ENCODE results near the gene ARV1.

ARV1 gene

DNA sequence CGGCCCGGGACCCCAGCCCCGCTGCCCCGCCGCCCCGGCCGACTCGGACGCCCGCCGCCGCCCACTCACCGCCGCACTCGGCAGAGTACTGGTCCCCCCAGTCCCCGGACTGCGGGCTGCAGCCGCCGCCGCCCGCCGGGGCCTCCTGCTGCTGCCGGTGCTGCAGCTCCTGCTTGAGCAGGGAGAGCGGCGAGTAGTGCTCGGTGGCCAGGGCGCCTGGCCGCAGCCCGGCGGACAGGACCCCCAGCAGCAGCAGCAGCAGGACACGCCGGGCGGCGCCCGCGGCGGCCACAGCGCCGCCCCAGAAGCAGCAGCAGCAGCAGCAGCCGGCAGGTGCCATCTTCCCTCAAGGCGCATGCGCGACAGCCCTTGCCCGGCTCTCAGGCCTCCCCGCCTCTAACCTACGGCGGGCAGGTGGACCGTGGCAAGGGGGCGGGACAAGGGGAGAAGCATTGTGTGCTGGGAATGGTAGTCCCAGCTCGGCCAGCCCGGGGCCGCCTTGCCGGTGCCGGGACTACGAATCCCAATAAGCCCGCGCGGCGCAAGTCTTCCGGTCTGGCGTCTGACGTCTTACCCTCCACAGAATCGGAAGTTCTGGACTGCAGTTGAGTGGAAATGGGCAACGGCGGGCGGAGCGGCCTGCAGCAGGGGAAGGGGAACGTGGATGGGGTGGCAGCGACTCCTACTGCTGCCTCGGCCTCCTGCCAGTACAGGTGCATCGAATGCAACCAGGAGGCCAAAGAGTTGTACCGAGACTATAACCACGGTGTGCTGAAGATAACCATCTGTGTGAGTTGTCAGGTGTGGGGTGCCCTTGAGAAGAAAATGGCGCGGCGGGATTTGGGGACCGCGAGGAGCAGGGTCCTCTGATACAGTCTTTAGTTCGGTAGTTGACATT, at the start of gene ARV1, which contains the start of gene TTC13:
TSS of gene ARV1 (plus strand) at position 604 of the 898 bp plus-strand sequence. CDS start at position 616, 12 bp downstream.
TSS of gene TTC13 (minus strand) at position 371 of the 898 bp plus-strand sequence. CDS start at position 340, 31 bp downstream.
- ATAC-seq = peak; percentile 99
- DNase-seq = peak; percentile 97

DNA sequence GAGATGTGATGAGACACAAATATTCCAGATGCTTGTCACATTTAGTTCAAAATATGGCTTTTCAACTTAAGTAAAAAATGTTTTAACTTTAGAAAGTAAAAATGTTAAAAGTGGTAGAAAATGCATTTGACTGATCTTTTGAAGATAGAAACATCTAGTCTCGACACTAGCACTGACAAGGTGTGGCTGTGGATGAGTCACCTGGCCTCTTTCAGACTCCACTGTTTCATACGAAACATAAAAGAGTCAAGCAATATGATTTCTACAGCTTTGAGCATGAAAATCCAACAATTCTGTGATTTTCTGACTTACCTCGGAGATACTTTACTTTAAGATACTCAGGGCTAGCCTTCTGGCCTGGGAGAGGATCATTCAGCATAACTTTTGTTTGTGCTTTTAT, 47.9 kb upstream of the ARV1 start:
- DNase-seq (no peak), ATAC-seq (no peak)

DNA sequence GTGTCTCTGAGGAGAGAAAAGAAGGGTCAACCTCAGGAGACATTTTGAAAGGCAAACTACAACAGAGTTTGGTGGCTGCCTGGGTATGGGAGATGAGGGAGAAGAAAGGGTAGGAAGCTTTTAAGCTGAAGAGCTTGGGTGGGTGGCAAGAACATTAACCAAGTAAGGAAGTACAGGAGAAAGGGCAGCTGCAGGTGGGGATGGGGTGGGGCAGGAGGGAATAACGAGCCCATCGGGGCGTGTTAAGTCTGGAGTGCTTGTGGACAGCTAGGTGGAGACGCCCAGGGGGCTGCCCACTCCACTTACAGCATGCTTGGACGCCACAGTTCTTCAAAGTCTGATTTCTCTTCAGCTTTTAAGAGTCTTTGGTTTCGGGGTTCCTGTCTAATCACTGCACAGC, 43.0 kb upstream of the ARV1 start:
- DNase-seq (no peak), ATAC-seq (no peak)

DNA sequence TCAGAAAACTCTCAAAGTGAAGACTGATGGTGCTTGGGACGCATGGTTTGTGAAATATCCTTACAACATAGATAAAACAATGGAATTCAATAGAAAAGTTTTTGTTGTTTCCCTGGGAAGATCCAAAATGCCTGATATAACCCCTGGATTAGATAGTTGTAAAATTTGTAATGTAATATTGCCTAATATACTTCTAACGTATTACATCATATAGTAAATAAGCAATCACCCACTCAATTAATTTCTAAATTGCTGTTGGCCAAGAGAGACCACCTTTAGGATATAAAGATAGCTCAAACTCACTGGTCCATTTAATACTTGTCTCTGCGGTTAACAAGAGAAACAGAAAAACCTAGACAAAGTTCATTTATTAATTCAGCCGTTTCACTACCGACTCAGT, 42.4 kb upstream of the ARV1 start:
- DNase-seq (no peak), ATAC-seq (no peak)

DNA sequence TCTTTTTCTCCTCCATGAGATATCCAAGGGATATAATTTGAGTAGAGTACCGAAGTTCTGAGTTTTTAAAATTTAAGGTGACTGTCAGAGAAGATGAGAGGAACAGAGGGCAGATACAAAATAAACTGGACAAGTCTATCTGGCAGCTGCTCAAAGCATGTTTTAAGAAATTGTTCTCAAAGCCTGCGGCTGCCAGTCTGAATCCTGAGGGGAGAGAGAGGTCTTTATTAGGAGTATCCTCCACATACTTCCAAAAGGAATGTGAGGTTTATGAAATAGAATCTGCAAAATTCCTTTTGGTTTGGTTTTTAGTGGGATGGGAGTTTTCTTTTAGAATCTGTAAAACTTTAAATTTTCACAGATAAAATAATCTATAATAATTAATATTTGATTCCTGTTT, 41.5 kb upstream of the ARV1 start:
- no peak for ATAC-seq

DNA sequence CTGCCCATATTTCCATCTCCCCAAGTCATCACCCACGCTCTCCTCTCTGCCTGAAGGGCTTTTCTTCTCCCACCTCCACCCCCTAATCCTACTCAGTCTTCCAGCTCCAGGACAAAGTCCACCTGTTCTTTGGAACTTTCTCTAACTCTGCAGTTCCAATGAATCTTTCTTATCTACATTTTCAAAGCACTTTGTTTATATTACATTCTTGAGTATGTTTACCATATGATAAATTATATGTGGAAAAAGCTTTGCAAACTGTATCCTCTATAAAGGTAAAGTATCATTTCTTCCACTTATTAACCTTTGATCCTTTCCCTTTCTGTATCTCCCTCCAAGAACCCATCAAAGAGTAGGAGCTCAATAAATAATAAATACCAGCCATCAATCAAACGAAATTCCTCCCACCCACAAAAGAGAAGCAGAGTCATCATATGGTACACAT, 39.9 kb upstream of the ARV1 start:
- DNase-seq = no peak
- ATAC-seq = no peak

More for the DNA sequence above, 41.5 kb upstream of the ARV1 start:
- DNase-seq = no peak

DNA sequence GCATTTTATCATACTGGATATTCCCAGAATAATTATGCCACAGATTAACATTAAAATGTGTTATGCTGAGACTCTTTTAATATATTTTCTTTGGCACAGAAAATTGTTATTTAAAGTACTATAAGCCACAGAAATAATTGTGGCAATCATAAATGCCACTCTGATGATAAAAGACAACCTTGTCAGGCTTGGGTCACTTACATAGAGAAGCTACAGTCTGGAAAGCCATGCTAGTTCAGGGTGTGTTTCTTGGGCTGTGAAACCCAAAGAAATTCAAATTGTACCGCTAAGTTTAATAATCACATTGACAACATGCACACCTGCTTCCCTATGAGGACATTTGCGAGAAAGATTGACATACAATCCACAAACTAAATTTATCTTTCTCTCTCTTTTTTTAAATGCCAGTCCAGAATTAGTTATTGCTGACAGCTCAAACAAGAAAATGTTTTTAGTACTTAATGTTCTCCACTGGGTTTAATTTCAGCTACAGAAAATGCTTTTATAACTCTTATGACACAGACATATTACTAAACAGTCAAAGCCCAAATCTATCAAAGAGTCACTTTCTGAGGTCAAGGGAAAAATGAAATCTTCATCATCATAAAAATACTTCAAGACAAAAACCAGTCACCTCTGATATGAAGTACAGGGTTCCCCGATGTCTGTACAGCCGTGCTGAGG, 38.9 kb upstream of the ARV1 start:
- ATAC-seq (no peak), DNase-seq (no peak)

DNA sequence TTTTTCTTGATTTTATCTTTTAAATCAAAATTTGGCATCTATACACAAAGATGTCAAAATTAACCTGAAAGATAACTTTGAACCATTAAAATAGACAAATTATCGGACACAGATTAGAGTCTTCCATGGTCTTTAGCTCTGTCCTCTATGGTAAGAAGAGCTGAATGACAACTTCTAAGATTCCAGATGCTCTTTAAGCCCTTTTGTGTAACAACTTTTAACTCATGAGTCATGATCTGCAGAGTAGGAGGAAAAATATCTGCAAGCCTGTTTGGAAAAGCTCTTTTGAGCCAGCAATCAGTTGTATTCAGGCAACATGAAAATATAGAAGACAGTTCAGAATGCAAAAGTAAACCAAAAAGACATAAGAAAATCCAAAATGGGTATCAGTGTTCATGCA, 38.0 kb upstream of the ARV1 start:
- ATAC-seq = no peak

DNA sequence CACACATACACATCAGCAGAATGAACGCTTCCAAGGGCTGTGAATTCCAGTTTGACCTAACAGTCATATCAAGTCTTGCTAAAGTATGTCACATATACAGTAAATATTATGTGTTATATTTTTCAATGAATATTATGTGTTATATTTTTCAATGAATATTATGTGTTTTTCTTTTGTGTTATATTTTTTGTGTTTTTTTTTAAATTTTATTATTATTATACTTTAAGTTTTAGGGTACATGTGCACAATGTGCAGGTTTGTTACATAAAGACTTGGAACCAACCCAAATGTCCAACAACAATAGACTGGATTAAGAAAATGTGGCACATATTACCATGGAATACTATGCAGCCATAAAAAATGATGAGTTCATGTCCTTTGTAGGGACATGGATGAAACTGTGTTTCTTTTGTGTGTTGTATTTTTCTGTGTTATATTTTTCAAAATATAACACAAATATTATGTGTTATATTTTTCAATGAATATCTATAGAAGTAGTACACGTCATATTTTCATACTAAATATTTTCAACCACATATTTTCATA, 35.8 kb upstream of the ARV1 start:
- DNase-seq (no peak), ATAC-seq (no peak)

More for the DNA sequence above, 38.0 kb upstream of the ARV1 start:
- DNase-seq = no peak

DNA sequence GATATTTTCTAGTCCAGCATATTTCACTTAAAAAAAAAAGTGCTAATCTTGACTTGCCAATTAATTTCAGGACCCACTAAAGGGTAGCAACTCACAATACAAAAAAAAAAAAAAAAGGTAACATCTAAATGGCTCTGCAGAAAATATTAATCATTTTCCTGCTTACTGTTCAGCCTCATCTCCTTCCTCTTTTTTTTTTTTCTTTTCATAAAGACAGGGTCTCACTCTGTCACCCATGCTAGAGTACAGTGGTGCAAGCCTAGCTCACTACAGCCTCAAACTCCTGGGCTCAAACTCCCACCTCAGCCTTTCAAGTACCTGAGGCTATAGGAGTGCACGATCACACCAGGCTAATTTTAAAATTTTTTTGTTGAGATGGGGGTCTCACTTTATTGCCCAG, 30.6 kb upstream of the ARV1 start:
- no peak for ATAC-seq
- DNase-seq = no peak

DNA sequence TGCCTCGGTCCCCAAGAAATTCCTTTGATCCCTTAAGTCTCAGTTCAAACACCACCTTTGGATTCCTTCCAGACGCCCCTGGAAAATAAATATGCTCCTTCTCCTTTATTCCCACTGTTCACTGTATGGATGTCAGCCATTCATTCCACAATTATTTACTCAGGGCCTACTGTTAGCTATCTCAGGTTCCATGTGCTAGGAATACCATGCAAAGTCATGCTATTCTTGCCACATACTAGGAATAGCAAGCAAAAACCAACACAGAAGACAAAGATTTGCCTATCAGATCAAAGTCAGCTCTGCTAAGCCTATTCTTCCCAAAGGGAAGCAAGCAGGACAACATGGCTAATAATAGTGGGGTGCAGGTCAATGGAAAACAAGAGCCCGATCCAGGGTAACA, 30.0 kb upstream of the ARV1 start:
- DNase-seq = no peak
- no peak for ATAC-seq

DNA sequence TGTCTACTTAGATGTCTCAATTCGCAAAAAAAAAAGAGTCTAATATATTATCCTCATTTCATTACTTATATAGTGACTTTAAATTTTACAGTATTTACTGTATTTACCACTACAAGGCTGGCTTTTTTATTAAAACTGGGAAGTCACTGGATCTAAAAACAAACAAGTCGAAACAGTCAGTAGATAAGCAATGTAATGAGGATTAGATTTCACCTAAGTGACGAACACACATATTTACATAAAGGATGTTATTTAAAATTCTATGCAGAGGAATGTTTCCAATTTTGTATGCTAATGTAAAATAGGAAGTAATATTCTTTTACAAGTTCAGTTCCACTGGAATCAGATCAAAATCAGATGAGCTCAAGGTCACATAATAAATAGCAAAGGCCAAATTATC, 28.5 kb upstream of the ARV1 start:
- no peak for ATAC-seq
- no peak for DNase-seq

DNA sequence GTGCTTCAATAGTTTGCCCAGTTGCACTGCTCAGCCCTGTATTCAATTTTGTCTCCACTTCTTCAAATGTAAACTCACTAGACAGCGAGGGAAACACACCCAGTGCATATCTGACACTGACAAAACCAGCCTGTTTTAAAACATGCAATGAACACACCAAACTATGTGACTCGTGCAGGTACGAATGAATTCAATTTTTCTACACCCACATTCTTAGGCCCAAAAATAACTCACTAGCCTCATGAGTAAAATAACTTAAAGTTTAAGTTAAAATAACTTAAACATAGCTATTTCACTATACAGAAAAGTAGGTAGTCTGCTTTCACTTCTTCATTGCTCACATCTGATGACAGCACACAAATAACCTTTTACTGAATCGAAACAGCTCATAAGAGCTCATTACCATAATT, 21.3 kb upstream of the ARV1 start:
- ATAC-seq (no peak), DNase-seq (no peak)

DNA sequence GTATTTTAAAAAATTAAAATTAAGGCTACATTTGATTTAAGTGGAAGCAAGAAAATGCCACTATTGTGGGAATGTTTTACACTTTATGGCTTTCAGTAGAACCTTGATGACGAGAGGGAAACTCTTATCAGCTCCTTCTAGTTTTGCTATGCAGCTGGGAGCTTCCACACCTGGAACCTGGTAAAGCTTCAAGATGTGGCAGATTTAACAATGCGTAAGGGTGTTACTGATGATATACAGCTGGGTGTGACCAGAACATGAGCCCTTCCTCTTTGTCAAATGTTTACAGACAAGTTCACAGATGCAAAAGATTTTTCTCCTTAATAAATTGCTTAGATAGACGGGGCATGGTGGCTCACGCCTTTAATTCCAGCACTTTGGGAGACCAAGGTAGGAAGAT, 20.5 kb upstream of the ARV1 start:
- no peak for DNase-seq
- no peak for ATAC-seq

DNA sequence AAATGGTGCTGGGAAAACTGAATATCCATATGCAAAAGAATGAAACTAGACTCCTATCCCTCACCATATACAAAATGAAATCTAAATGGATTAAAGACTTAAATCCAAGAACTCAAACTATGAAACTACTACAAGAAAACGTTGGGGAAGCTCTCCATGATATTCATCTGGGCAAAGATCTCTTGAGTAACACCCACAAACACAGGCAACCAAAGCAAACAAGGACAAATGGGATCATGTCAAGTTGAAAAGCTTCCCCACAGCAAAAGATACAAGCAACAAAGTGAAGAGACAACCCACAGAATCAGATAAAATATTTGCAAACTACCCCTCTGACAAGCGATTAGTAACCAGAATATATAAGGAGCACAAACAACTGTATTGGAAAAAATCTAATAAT, 14.0 kb upstream of the ARV1 start:
- DNase-seq = no peak
- no peak for ATAC-seq

DNA sequence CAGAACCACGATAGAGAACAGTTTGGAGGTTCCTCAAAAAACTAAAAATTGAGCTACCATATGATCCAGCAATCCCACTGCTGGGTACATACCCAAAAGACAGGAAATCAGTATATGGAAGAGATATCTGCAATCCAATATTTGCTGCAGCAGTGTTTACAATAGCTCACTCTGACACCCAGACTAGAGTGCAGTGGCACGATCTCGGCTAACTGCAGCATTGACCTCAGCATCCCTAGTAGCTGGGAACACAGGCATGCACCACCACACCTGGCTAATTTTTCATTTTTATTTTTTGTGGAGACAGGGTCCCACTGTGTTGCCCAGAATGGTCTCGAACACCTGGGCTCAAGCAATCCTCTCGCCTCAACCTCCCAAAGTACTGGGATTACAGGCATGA, 13.4 kb upstream of the ARV1 start:
- ATAC-seq (no peak), DNase-seq (no peak)

DNA sequence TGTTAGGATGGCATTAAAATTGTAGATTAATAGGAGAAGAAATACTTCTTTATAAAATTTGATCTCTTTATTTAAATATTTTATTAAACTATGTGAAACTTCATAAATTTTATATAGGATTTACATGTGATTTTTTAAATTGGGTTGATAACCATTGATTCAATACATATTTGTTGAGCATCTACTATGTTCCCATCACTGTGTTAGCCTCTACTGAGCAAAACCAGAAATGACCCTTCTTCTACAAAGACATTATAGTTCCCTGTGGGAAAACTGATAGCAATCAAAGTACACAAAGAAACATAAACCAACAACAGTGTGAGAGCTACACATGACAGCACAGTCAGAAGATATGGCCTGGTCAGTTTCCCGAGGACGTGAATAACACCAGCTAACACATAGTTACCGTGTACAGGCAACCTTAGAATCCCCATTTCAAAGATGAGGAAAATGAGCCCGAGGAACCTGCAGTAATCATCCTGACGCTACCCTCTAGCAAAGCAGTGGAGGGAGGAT, 12.5 kb upstream of the ARV1 start:
- DNase-seq (no peak), ATAC-seq (no peak)

DNA sequence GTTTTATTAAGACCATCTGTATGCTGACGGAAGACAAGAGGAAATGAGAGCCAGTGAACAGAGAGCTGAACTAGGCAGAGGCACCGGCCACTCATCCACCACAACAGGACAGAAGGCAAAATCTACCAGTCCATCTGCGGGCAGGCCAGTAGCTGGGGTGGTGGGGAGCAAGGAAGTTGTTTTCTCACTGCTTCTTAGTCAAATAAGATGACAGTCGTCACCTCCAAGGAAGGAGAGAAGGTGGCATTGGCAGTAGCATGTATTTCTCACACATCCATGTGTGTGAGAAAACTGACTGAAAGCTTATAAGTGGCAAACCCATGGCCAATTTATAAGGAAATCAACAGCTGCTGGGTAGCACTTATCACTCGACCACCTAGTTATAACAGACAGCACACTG, 8.5 kb upstream of the ARV1 start:
- DNase-seq = no peak
- ATAC-seq = no peak

DNA sequence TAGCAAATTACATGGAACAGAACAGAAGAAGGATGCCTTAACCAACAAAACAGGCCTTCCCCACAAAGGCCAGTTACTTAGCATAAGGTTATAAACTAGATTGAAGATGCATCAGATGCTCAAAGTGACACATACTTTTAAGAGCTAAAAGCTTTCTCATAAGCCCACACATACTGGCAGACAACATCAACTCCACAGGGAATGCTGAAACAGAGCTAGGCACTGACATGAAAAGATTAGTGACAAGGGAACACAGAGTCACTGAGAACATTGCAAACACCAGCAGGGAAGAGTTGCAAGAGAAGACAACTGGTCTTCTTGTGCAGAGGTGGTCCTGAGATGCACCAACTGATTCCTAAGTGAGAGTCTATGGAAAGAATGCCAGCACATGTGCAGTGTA, 7.1 kb upstream of the ARV1 start:
- DNase-seq (no peak), ATAC-seq (no peak)

DNA sequence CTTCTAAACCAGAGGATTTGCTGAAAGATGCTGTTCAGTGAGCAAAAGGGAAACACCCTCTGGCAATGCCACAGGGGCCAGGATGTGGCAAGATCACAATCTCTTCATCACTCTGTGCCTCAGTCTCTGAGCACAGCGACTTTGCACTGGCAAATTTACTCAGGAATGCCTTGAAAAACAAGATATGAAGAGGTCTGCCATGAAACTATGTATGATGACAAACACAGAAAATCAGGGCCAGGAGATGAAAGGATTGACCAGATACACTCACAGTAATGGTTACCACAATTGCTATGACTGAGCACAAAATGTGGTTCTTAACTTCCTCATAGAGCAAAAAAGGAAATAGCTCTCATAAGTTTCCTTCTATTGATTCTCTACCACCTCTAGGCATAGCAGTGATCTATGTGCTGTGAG, 6.0 kb upstream of the ARV1 start:
- DNase-seq (peak; percentile 38), ATAC-seq (peak; percentile 84)

DNA sequence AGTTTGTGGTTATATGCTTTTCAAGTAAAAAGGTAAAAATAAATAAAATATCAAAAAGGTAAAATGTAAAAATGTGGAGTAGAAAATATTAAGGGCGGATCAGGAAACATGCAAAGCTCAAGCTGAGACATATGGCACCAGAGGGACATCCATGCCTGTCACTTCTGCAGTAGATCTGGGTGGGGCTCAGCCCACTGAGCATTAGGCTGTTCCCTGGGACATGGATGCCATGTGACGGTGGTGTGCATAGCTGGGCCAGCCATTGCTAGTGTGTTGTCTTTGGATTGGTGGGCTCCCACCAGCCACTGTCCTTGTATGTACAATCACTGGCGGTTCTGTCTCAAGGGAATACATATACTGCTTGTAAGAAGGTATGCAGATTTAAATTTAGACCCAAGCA, 3.3 kb upstream of the ARV1 start:
- ATAC-seq = no peak
- no peak for DNase-seq

DNA sequence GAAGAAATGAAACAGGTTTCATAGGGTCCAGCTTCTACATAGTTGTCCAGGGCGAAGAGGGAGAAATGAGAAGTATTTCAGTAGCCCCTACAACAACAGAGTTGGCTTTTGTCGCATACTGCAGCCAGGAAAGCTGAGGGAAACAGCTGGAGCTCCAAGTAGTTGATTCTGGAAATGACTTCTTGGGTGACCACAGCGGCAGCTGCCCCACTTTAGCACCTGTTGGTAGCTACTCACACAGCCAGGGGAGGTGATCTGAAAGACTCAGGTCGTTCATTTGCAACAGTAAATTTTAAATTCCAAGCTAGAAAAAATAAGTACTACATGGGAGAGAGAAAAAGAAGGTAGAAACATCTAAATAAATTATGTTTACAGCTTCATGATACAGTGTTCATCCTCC, 2.5 kb upstream of the ARV1 start:
- DNase-seq (no peak), ATAC-seq (no peak)
